CD4-positive, alpha-beta T cell treated with Interleukin-4 for 4 hours (primary cell): Measurements from ENCODE around the gene SMOC2.

ENCODE experiments used
- DNase-seq: peaks from one replicate; pipeline ENCODE4 v3.0.0-alpha.2; 2020

The SMOC2 gene

DNA sequence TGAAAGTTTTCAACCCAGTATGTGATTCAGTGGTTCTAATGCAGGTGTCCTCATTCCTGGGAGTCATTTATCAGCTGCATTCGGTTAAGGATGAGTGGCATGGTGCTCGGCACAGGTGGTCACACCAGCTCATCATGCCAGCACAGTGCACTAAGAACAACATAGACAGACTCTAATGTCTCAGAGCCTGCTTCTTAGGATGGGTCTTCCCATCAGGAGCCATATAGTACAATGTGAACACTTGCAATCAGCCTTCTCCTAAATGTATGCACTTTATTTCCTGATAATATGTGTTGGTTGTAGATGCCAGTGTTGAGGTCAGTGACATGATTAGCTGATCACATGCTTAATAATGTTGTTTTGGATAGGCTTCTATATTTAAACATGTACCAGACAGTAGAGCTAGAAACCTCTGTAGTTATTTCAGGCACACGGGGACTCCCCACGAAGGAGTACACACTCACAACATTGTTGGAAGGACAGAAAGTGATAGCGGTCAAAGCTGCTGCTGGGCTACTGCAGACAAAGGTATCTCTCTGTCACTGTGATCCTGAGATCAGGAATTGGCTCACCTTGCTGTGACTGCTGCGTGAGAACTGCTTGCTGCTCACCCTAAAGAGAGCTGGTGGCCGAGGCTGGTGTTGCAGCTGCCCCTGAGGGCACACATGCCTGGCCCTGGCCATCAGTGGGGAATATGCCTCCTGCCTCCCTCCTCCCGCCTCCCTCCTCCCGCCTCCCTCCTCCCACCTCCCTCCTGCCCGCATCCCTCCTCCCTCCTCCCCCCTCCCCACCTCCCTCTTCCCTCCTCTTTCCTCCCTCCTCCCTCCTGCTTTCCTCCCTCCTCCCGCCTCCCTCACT is 195.4 kb downstream of the SMOC2 start:
- no peak for DNase-seq

DNA sequence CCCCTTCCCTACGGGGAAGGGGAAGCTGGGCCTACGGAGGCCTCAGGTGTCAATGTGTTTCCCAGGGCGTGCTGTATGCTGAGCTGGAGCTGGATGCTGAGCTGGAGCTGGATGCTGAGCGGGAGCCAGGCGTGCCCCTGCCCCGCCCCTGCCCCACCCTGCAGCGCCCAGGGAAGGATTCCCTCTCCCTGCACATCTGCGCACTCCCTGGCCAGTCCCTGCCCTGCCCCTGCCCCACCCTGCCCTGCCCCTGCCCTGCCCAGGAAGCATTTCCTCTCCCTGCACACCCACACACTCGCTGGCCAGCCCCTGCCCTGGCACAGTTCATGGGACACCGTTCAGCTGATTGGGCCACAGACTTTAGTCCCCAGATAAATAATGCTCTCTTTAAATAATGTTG is 196.8 kb downstream of the SMOC2 start:
- DNase-seq: no peak

DNA sequence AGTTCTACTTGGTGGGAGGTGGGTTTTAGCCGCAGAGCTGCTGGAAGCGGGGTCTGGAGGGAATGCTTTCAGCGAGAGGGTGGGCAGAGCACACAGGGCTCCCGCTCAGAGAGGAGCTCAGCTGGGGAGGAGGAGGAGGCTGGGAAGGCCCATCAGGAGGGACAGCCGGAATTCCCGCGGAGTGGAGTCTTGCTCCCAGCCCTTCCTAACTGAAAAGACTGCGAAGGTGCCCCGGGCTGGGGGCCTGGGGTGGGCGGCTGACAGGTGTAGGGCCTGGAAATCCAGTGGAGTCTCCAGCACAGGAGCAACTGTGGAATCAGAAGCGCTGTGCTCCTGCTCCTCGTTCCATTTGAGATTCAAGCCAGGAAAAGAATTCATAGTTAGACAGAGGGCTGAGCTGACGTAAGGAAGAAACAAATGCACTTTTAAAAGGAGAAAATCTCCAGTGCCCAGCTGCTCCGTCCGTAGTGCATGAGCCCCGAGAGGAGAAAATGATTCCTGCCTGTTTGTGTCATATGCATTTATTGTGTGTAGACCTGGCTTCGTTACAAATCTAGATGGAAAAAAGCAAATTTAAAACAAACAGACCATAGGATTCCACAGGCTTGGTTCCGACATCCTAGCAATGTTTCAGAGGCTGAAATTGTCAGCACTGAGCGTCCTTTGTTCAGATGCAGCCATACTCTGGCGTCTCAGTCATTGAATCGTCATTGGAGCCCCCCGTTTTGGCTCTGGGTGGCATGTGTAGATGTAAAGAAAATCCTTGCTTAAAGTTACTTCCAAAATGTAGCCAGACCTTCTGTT is 197.7 kb downstream of the SMOC2 start:
- DNase-seq: no peak

DNA sequence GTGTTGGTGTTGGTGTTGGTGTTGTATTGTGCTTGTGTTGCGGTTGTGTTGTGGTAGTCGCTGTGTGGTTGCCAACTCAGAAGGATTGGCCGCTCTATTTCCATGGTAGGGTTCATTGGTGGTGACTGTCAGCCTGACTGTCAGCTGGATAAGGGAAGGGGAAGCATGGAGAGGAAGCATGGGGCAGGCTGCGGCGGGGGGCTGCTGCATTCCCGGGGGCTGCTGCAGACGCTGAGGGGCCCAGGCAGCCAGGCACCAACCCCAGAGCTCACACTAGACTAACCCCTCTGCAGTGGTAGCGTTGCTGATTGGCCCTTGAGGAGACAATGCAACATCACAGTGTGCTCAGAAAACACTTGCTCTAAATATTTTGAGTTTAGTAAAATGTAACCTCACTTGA is 199.2 kb downstream of the SMOC2 start:
- no peak for DNase-seq

DNA sequence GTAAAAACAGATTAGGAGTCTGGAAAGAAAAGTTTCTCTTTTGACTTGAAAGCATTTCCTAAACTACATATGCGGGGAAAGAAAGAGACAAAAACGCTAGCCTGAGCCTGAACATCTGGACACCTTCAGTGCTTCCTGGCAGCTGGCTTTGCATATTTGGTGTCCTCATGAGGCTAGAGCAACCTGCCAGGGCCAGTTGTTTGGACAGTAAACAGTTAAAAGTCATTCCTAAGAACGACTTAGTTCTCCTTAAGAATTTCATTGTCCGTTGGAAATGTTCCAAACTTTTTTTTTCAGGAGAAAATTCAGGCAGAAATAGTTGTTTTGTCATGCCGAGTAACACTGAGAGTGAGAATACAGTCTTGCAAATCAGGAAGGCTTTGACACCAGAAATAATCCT is 199.8 kb downstream of the SMOC2 start:
- no peak for DNase-seq

DNA sequence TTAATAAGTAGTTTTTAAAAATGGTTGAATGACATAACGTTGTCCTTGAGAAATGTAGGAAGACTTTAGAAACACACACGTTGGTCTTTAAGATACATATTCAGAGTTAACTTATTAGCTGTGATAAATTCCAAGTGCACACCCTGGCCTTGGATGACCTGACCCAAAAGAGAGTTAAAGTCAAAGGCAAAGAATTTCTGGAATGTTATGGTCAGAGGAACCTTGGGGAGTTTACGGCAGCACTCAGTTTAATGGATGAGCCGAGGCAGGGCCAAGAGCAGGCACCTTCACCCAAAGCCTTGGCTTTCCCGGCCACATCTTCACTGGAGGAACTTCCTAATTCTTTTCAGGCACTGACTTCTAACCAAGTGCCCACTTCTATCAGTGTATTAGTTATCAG is 200.5 kb downstream of the SMOC2 start:
- DNase-seq: no peak

DNA sequence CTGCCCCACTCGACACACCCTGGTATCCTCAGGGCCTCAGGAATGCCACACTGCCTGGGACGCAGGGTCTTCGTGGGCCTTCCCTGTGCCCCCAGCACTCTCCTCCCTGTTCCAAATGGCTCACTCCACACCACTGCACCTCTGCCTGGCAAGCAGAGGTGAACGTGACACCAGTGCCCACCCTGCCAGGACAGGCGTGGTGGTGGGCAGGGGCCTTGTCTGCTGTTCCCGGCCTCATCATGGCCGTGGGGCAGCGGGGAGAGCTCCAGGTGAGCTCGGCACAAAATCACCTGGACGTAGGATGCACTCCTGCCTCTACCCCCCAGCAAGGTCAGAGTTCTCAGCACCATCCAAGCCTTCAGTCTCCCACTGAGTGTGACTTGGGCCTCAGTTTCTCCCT is 202.4 kb downstream of the SMOC2 start:
- DNase-seq: no peak

DNA sequence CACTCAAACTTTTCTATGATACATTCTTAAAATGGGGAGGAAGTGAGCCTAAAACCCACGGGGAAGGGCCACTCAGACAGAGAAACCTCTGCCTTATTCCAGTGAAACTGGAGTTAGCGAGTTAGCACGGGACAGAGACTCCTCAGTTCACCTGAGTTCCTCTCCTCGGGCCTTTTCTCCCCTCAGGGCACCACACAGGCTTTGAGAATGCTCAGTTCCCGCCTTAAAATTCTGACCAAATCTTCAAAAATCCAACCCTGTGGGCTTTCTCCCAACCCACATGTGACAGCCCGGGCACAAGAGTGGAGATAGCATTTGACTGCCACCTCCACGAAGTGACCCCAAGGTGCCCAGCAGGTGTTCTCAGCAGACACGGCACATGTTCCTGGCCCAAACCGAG is 204.3 kb downstream of the SMOC2 start:
- DNase-seq: no peak

DNA sequence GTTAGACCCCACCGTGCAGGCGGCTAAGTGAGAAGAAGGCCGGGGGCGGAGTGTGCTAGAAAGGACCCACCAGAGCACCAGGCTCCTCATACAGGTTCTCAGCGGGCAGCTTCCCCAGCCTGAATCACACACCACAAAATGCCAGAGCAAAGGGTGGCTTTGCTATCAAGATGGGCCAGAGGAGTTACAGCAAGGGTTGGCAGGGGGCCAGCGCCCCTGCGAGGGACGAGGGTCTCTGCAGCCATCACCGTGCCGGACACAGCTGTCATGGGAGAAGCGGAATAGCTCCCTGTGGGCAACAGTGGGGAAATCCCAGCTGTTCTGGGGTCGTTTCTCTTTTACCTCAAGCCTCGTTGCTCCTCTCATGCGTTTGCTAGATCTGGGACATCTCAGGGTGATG is 206.3 kb downstream of the SMOC2 start:
- no peak for DNase-seq

DNA sequence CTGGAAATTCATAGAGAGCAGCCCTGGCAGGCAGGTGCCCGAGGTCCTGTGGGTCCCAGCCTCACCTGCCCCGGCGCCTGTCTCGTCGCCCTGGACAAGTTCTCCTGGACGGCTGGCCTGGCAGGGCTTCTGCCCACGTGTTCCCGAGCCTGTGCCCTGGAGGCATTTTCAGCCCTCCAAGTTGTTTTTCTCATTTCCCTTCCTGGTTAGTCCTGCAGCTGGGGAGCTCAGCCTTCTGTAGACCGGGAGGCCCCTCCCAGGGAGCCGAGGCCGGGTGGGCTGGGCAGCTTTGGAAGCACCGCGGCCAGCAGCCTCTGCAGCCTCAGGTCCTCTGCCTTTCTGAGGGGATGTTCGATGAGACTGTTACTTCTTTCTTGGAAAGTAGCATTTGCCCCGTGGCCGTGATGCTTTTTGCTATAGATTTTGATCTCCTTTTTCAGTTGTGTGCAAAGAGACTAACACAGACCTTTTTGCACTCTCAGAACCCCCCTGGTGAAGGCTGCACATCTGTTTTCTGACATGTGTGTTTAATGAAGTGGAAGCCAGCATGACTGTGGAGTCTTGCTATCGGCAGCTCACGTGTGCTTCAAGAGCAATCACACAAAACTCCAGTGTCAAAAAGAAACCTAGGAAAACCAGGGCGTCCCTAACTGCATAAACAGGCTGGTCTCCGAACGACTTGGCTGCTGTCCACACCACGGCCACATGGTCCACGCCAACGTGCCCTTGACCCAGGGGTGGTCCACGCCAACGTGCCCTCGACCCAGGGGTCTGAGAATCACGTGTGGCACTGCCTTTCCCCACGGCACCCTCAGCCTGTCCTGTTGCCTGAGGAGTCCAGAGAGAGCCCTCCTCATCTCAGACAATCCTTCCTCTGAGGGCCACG is 207.5 kb downstream of the SMOC2 start:
- DNase-seq: no peak

DNA sequence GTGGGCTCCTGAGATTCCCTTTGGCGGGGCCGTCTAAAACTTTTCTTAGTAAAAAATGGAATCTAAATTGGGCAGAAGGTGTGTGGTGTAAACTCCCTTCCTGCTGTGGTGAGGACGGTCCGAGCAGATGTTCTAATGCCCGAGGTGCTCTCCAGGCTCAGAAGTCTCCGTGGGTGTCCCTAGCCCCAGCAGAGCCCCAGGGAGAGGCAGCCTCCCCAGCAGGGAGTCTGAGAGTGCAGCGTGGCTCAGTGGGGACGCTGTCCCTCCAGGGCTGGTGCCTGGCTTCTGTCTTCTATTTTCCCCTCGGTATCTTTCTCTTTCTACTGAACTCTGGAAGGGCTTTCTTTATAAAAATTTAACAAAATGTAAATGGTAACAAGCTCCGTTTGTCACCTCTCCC is 208.2 kb downstream of the SMOC2 start:
- DNase-seq: no peak

DNA sequence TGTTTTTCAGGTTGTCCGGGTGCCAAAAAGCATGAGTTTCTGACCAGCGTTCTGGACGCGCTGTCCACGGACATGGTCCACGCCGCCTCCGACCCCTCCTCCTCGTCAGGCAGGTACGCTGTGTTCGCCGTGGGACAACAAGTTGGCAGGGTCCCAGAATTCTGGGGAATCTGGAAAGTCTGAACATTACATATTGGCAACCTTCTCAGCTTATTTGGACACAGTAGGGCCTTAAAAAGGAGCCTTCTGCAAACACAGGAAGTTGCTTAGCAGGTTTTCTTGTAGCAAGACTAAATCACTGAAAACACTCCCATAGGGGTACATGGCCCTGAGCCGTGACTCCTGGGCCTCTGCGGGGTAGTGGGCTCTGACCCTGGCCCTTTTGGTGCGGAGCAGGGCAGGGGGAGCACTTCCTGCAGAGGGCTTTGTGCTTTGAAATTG is 209.7 kb downstream of the SMOC2 start:
- DNase-seq: no peak

DNA sequence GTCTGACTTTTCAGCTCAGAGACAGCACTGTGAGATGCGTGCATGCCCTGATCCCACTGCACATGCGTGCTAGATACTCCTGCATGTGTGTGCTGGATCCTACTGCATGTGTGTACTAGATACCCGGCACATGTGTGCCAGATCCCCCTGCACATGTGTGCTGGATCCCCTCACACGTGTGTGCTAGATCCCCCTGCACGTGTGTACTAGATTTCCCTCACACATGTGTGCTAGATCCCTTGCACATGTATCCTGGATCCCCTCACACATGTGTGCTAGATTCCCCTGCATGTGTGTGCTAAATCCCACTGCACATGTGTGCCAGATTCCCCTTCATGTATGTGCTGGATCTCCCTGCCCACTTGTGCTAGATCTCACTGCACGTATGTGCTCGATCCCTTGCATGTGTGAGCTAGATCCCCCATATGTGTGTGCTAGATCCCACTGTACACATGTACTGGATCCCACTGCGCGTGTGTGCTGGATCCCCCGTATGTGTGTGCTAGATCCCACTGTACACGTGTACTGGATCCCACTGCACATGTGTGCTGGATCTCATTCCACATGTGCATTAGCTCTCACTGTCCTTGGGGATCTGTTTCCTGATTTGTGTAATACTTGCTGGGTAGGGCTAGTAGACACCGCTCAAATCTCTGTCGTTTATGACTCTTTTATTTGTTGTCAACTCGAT is 214.6 kb downstream of the SMOC2 start:
- no peak for DNase-seq

DNA sequence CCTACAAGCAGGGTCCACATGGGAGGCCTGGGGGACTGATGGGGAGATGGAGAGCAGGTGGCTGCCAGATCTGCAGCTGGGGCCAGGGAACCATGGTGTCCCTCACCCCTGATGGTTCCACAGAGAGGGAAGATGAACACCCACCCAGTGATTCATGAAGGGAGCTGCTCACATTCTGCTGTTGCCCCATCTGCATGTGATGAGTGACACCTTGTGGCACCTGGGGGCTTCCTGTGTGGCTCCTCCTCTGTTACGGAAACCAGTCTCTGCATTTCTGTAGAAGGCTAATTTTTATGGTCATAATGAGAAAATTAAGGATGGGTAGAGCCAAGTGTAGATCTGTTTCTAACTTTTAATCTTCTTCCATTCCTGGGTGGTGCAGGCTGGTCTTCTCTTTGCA is 217.1 kb downstream of the SMOC2 start:
- no peak for DNase-seq

DNA sequence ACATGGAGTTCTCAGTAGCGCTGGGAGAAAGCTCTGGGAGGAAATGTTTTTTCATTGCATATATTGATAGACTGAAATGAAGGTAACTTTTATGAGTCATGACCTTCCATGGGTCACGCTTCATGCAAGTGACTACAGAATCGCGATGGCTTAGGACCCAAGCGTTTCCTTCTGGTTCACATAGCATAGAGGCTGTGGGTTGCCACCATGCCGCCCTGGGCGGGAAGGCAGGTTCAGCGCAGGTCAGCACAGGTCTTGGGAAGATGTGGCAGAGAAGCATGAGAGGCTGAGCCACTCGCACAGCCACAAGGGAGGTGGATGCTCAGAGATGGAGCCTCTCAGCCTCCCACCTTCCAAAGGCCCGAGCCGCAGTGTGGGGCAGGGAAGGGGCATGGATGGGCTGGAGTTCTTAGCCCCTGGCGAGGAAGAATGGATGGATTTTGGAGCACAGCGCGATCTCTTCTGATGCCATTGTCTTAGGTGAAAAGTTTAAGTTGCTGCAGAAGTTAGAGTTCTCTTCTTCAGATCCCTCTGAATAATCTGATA is 219.5 kb downstream of the SMOC2 start:
- DNase-seq: no peak

DNA sequence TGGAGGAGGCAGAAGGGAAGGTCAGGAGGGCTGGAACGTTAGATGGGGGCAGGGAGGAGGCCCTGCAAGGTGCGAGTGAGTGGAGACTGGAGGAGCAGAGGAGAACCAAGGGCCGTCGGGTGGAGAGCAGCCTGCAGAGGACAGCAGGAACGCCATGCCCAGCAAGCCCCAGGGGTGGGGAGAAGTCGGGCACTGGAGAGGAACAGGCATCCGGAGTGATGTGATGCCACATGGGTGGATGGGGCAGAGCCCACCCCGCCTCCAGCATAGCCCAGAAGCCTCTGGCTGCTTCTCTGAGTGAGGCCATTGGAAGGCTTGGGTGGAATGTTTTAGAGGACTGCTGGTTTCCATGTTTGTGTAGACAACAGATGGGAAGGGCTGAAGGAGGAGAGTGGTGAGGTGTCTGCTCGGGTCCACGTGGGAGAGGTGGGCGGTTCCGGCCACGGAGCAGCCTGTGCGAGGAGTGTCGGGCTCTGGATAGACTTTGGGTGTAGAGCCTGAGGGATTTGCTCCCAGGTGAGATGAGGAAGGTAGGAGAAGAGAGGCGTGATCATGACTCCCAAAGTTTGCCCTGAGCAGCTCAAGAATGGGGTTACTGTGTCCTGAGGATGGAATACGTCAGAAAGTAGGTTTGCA is 221.4 kb downstream of the SMOC2 start:
- DNase-seq: no peak

DNA sequence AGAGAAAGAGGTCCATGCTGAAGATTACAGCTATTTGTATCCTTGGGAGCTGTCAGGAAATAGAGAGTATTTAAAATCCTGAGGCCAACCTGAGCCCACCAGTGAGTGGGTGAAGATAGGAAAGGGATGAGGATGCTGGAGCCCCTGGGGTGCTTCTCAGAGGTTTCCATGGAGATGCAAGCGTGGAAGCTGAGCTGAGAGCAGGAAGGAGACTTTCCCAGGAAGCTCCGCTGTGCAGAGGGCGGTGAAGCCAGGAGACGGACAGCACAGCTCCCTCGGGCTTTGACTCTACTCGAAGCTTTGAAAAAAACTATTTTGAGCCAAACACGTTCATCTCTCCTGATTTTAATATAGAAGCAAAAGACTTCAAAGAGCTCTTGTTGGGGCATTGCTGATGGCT is 222.1 kb downstream of the SMOC2 start:
- DNase-seq: no peak

DNA sequence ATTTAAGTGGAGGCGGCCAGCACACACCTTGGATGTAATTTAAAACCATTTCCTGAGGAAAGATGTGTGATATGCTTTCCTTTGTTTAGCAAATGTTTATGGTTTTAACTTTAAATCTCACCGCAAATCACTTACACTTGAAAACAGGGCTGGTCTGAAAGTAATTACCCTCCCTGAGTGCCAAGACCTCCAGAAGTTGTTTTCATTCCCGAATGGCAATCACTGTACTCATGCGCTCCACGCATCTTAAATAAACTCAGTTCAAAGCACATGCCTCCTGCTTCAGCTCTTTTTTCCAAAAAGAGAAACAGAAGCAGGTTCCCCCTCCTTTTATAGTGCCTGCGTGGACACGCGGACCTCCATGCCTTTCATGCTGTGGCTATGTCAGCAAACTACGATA is 224.0 kb downstream of the SMOC2 start:
- no peak for DNase-seq

DNA sequence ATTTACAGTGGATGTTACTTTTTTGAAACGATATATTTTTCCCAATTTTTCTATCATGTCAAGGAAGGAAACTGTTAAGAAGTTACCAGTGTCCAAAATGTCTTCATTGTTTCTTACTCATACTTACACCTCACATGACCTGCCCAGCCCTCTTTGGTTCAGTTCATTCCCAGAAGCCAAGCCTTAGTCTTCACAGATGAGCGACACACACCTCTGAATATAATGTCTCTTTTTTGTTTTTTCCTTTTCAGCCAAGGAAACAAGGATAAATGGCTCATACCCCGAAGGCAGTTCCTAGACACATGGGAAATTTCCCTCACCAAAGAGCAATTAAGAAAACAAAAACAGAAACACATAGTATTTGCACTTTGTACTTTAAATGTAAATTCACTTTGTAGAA is 225.2 kb downstream of the SMOC2 start:
- no peak for DNase-seq

DNA sequence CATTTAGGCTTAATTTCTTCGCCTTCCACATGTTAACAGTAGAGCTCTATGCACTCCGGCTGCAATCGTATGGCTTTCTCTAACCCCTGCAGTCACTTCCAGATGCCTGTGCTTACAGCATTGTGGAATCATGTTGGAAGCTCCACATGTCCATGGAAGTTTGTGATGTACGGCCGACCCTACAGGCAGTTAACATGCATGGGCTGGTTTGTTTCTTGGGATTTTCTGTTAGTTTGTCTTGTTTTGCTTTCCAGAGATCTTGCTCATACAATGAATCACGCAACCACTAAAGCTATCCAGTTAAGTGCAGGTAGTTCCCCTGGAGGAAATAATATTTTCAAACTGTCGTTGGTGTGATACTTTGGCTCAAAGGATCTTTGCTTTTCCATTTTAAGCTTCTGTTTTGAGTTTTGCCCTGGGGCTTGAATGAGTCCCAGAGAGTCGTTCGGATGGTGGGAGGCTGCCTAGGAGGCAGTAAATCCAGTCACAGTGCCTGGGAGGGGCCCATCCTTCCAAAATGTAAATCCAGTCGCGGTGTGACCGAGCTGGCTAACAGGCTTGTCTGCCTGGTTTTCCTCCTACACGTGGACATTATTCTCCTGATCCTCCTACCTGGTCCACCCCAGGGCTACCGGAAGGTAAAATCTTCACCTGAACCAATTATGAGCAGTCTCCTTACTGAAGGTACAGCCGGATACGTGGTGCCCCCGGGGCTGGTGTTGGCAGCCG is 225.9 kb downstream of the SMOC2 start:
- DNase-seq: no peak

DNA sequence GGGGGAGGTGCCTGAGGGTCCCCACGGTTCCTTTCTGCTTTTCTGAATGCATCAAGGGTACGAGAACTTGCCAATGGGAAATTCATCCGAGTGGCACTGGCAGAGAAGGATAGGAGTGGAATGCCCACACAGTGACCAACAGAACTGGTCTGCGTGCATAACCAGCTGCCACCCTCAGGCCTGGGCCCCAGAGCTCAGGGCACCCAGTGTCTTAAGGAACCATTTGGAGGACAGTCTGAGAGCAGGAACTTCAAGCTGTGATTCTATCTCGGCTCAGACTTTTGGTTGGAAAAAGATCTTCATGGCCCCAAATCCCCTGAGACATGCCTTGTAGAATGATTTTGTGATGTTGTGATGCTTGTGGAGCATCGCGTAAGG is 226.4 kb downstream of the SMOC2 start:
- no peak for DNase-seq
